Thyroid gland (tissue), 4 donors: ENCODE results near the gene PCBP4.

Source experiments
- CTCF ChIP-seq, 6 experiments: fragments of 200-600 bp in 3 of 6; fragments of 450-650 bp in 3 of 6; sonication (generic) in 3 of 6; IDR thresholded peaks; one replicate each; pipeline ENCODE4 v1.5.1; 2016 to 2019; ENCODE audit warnings: antibody characterized with exemption in 6 of 6, mild to moderate bottlenecking in 2 of 6, inconsistent platforms in 1 of 6, moderate library complexity in 1 of 6
- POLR2A ChIP-seq, 2 donors: fragments of 450-650 bp; IDR thresholded peaks; one replicate each; pipeline ENCODE4 v1.6.1; 2017; ENCODE audit warnings: antibody characterized with exemption in 2 of 2, mild to moderate bottlenecking in 2 of 2, moderate library complexity in 1 of 2

GRCh38 chr3:51961602-51962569 is 5.4 kb downstream of the PCBP4 start:
- no peak for TF ChIP-seq CTCF (IDR thresholded peaks at IDR 0.05)
- no peak for TF ChIP-seq POLR2A (IDR thresholded peaks at IDR 0.05)
